Peyer's patch (tissue), 4 donors: ENCODE data around the gene NPTX1.

Experiments used
- POLR2A ChIP-seq, 2 donors: fragments of 450-650 bp; IDR thresholded peaks; one replicate each; pipeline ENCODE4 v1.5.1; 2017; ENCODE audit warnings: antibody characterized with exemption in 2 of 2, mild to moderate bottlenecking in 2 of 2, moderate library complexity in 2 of 2
- TF ChIP-seq, protein P1 (sequence below), 6 experiments: fragments of 450-650 bp in 4 of 6; fragments of 200-600 bp in 2 of 6; sonication (generic) in 1 of 6; IDR thresholded peaks; one replicate each; pipeline ENCODE4 v1.5.1; 2017 to 2019; ENCODE audit warnings: antibody characterized with exemption in 6 of 6, mild to moderate bottlenecking in 3 of 6, moderate library complexity in 1 of 6

DNA sequence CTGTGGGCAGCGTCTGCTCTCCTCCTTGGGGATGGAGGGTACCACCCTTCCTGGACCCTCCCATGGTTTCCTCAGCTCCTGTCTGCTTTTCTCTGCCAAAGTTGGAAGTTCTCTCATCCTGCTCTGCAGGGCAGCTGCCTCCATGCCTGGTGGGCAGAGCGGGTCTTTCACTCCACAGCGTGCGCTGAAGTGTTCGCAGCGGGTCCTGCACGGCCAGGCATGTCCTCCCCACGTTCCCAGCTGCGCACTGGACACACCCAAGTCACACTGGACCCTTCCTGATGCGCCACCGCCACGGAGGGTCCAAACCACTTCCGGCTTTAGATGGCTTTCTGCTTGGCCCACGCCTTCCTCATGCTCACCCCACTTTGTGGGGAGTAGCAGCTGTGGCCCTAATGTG is 33.7 kb upstream of the NPTX1 start:
- TF ChIP-seq, protein P1, sequence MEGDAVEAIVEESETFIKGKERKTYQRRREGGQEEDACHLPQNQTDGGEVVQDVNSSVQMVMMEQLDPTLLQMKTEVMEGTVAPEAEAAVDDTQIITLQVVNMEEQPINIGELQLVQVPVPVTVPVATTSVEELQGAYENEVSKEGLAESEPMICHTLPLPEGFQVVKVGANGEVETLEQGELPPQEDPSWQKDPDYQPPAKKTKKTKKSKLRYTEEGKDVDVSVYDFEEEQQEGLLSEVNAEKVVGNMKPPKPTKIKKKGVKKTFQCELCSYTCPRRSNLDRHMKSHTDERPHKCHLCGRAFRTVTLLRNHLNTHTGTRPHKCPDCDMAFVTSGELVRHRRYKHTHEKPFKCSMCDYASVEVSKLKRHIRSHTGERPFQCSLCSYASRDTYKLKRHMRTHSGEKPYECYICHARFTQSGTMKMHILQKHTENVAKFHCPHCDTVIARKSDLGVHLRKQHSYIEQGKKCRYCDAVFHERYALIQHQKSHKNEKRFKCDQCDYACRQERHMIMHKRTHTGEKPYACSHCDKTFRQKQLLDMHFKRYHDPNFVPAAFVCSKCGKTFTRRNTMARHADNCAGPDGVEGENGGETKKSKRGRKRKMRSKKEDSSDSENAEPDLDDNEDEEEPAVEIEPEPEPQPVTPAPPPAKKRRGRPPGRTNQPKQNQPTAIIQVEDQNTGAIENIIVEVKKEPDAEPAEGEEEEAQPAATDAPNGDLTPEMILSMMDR (IDR thresholded peaks at IDR 0.05): no peak
- no peak for TF ChIP-seq POLR2A (IDR thresholded peaks at IDR 0.05)
